Epithelial cell of esophagus (primary cell): ENCODE data around the gene IL23R.

ENCODE experiments used
- DNase-seq: peaks from one replicate; pipeline ENCODE4 v3.0.0; 2010; ENCODE audit warnings: low read depth
- H3K4me3 ChIP-seq: 2 replicates; pipeline ENCODE4 v1.5.1; 2011; ENCODE audit warnings: mild to moderate bottlenecking, low read length, control low read depth
- CTCF ChIP-seq: IDR thresholded peaks from 2 replicates; pipeline ENCODE4 v1.5.1; 2011; ENCODE audit warnings: low read depth, mild to moderate bottlenecking, low read length, control low read depth, inconsistent platforms; ENCODE audit not compliant: insufficient read depth; ENCODE audit errors: missing control alignments

IL23R gene

GRCh38 chr1:67148516-67149178 is 17.6 kb upstream of the IL23R start:
- no peak overlapping the region for H3K4me3 ChIP-seq
- peak; percentile 19 for DNase-seq
- TF ChIP-seq CTCF = no peak

GRCh38 chr1:67149179-67149770 is 17.0 kb upstream of the IL23R start:
- H3K4me3 ChIP-seq = no peak overlapping the region
- peak; percentile 91 for TF ChIP-seq CTCF
- DNase-seq = peak; percentile 87

- DNase-seq = no peak
- H3K4me3 ChIP-seq = no peak overlapping the region
- no peak for TF ChIP-seq CTCF
Observed at GRCh38 chr1:67150931-67151330, 15.3 kb upstream of the IL23R start.

GRCh38 chr1:67158401-67158800 is 7.9 kb upstream of the IL23R start:
- no peak overlapping the region for H3K4me3 ChIP-seq
- no peak for DNase-seq
- no peak for TF ChIP-seq CTCF

GRCh38 chr1:67159233-67159632 is 7.0 kb upstream of the IL23R start:
- DNase-seq = peak; percentile 91
- no peak overlapping the region for H3K4me3 ChIP-seq
- TF ChIP-seq CTCF = no peak

- TF ChIP-seq CTCF = no peak
- peak; percentile 98 for DNase-seq
- no peak overlapping the region for H3K4me3 ChIP-seq
Observed at GRCh38 chr1:67162954-67163353, 3.3 kb upstream of the IL23R start.
